MG63 (cell line): ENCODE data around the gene MRPL16. TPM values are rescaled to one million over a fixed set of nuclear protein-coding genes. Genes with fewer than 3 reads are reported as not detected.
"Not testable (repeated sequence)": the region's sequence is repeated elsewhere in the genome, so short reads cannot be mapped to it uniquely, and the experiment has no call there.

ENCODE experiments used
- DNase-seq: peaks from one replicate; pipeline ENCODE4 v3.0.0-alpha.2; 2020
- H3K27me3 ChIP-seq: fragments of 250-450 bp; sonication (Bioruptor Pico); 2 replicates; pipeline ENCODE4 v1.5.1; 2020; ENCODE audit warnings: mild to moderate bottlenecking, moderate library complexity
- H3K36me3 ChIP-seq: fragments of 250-450 bp; sonication (Bioruptor Pico); 2 replicates; pipeline ENCODE4 v1.5.1; 2020; ENCODE audit warnings: mild to moderate bottlenecking, moderate library complexity
- H3K4me3 ChIP-seq: fragments of 250-450 bp; sonication (Bioruptor Pico); 2 replicates; pipeline ENCODE4 v1.5.1; 2020; ENCODE audit warnings: mild to moderate bottlenecking, moderate library complexity
- H3K9me3 ChIP-seq: fragments of 250-450 bp; sonication (Bioruptor Pico); 2 replicates; pipeline ENCODE4 v1.5.1; 2020; ENCODE audit warnings: mild to moderate bottlenecking, moderate library complexity
- total RNA-seq: library from RNA; depleted of rRNA; stranded (reverse); fragments of >200 nt; shearing (Covaris generic); gene quantifications from 2 replicates; pipeline ENCODE4 v1.2.3, GENCODE V29; 2014; ENCODE audit warnings: low replicate concordance

Gene MRPL16
- total RNA-seq, 1 experiment from 2014 or later: 71.5 TPM

DNA sequence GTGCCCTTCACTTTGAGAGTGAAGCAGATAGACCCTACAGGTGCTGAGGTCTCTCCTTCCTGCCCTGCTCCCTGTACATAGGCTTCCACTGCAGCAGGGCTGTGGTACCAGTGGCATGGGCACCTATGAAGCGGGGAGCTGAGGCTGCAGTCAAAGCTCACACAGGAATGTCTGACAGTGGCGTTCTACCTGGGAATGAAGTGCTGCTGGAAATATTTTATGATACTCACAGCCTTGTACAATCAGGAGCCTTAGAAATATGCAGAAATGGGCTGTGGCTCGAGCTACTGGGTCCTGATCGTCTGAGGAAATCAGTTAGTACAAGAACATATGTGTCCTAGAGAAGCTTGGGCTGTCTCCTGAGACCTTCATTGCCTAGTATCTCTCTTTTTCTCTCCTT lies 24.8 kb downstream of the MRPL16 start:
- DNase-seq: no peak
- no peaks in the 10 kb centered on the region; the same call in 1 of the 2 replicates for H3K36me3 ChIP-seq
- H3K27me3 ChIP-seq: no peaks in the 10 kb centered on the region
- no peak overlapping the region for H3K4me3 ChIP-seq
- H3K9me3 ChIP-seq: no peaks in the 10 kb centered on the region

DNA sequence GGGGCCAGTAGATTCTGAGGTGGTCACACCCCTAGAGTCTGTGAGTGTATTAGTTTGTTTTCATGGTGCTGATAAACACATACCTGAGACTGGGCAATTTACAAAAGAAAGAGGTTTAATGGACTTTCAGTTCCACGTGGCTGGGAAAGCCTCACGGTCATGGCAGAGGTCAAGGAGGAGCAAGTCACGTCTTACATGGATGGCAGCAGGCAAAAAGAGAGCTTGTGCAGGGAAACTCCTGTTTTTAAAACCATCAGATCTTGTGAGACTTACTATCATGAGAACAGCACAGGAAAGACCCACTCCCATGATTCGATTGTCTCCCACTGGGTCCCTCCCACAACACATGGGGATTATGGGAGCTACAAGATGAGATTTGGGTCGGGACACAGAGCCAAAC lies 26.1 kb downstream of the MRPL16 start:
- H3K4me3 ChIP-seq, H3K27me3 ChIP-seq, H3K36me3 ChIP-seq, H3K9me3 ChIP-seq, DNase-seq: not testable (repeated sequence)

DNA sequence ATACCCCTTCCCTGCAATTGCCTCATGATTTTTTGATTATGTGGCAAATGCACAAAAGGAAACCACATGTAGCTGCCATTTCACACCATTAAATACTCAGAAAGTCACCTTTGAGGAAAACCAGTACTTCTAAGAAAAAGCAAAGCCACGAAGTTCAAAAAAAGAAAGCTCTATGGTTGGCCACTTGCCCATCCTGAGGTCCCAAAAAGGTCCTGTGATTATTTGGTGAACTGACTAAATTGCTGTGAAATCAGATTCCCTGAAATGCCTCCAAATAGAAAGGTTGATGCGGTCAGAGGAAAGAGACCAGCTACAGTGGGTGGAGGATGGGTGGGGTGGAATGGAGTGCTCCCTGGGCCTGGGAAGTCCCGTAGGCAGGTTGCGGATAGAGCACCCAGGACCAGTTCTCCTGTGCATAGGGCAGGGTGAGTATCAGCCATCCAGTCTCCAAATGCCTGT lies 26.9 kb downstream of the MRPL16 start:
- Histone ChIP-seq H3K36me3 (no peaks in the 10 kb centered on the region), H3K9me3 (no peaks in the 10 kb centered on the region), H3K27me3 (no peaks in the 10 kb centered on the region), H3K4me3 (no peak overlapping the region)
- DNase-seq: no peak

DNA sequence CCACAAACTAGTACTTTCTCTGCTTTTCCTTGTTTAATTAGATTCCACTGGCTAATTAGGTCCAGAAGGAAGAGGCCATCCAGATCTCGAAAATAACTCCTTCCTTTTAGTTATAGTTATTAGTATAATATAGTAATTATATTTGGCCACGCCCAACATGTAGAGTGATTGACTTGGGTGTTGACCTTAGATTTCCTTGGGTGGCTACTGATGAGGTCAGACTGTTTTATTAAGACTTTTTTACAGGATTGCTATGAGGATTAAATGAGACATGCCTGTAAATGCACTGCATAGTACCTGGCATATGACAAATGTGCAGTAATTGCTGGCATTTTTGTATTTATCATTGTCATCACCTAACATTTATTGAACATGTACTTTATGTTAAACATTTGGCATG lies 28.5 kb downstream of the MRPL16 start:
- H3K4me3 ChIP-seq: no peak overlapping the region
- DNase-seq: no peak
- H3K9me3 ChIP-seq: no peaks in the 10 kb centered on the region
- H3K36me3 ChIP-seq: peaks cover 3% of the 10 kb centered on the region; the same call in 1 of the 2 replicates
- no peaks in the 10 kb centered on the region for H3K27me3 ChIP-seq

DNA sequence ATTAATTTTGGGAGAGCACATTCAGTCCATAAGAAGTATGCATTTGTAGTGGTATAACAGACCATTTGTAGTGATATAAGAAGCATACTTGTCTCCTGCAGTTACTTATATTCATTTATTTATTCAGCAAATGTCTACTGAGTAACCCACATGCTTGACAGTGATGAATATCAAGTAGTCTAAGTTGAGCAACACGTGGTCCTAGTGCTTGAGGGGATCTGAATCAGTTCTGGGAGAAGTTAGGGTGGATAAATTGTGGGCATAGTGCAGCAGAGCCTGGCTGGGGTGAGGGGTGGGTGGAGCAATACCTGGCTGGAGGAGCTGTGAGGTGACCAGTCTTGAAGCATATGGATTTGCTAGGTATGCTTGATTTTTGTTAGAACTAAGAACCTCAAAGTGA lies 31.1 kb downstream of the MRPL16 start:
- no peak for DNase-seq

DNA sequence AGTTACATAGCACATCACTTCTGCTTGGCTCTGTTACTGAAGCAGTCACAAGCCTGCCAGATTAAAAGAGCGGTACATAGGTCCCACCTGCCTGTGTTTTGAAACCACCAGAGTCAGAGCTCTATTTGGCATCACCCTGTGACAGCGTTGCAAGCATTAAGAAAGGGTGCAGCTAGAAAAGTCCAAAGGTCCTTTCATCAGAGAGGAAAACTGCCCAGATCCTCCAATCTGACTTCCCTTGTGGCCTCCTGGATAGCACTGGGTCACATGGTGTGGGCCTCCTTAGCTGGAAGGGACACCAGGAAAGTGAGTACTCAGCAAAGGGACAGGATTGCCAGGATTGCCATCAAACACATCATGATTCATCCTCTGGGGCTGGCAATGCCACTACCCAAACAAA lies 32.5 kb downstream of the MRPL16 start:
- no peak overlapping the region for H3K4me3 ChIP-seq
- H3K36me3 ChIP-seq: peaks cover 9% of the 10 kb centered on the region
- DNase-seq: no peak
- H3K27me3 ChIP-seq: no peaks in the 10 kb centered on the region
- H3K9me3 ChIP-seq: no peaks in the 10 kb centered on the region

More for the DNA sequence above, 31.1 kb downstream of the MRPL16 start:
- no peaks in the 10 kb centered on the region for H3K27me3 ChIP-seq
- H3K36me3 ChIP-seq: peaks cover 9% of the 10 kb centered on the region; the same call in 1 of the 2 replicates
- no peaks in the 10 kb centered on the region for H3K9me3 ChIP-seq
- no peak overlapping the region for H3K4me3 ChIP-seq

DNA sequence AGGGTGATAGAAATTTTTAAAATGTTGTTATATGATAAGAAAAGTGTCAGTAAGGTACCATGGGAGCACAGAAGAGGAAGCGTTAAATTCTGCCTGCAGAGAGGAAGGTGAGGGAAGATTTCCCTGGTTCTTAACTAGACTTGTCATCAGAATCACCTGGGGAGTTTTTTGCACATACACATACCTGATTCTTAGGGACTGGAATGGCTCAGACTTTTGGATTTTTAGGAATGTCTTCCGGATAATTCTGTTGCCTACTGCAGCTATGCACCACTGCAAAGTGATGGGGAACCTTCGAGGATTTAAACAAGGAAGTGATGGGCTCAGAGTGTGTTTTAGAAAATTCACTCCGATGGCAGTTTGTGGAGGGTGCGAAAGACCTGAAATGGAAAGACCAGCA lies 33.5 kb downstream of the MRPL16 start:
- Histone ChIP-seq H3K9me3 (no peaks in the 10 kb centered on the region), H3K27me3 (no peaks in the 10 kb centered on the region), H3K36me3 (peaks cover 9% of the 10 kb centered on the region), H3K4me3 (no peak overlapping the region)
- DNase-seq: no peak

DNA sequence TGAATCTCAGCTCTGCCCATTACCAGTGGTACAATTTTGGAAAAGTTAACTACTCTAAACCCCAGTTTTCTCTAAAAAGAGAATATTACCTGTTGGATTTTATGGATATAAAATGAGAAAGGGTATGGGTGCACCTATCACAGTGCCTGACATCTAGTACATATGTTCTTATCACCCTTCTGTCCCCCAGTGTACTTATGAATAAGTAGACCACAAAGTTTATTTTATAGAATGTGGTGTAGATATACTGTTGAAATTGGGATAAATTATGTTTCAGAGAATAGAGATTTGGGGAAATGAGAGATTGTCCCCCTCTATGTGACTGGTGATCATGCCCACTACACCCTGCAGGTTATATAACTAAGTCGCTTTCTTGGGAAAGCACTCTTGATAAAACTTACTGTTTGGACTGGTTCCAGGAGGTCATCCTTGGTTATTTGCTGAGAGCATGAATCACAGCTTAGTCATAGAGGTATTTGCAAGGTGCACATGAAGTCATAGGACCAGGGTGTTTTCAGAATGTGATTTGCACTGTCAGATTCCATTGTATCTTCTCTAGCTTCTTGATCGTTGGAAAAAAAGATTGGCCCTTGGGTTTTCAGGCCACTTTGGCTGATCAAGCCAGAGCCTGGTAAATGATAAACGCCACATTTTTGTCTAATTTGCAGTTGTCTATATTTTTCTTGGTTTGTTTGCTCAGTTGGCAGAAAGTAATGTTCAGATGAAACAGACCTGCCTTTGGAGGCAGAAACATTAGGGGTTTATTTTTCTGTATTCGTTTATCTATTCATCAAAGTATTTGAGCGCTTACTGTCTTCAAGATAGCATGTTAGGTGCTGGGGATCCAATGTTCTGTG lies 34.1 kb downstream of the MRPL16 start:
- H3K4me3 ChIP-seq: no peak overlapping the region
- no peaks in the 10 kb centered on the region for H3K27me3 ChIP-seq
- H3K9me3 ChIP-seq: no peaks in the 10 kb centered on the region
- no peak for DNase-seq
- H3K36me3 ChIP-seq: peaks cover 9% of the 10 kb centered on the region

DNA sequence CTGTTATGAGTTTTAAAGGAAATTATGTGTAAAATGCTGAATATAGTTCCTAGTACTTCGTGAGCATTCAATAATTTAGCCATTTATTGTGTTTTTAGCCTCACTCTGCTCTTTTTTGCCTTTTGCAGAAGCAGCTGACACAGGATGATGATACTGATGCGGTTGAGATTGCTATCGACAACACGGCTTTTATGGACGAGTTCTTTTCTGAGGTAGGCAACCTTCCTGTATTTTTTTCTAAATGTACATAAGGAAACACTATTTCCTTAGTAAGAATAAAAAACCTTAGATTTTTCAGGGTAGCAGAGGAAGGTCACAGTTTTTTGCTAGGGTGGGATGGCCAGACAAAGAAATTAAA lies 37.5 kb downstream of the MRPL16 start:
- no peaks in the 10 kb centered on the region for H3K9me3 ChIP-seq
- DNase-seq: no peak
- H3K27me3 ChIP-seq: no peaks in the 10 kb centered on the region
- no peak overlapping the region for H3K4me3 ChIP-seq
- peaks cover 9% of the 10 kb centered on the region for H3K36me3 ChIP-seq

DNA sequence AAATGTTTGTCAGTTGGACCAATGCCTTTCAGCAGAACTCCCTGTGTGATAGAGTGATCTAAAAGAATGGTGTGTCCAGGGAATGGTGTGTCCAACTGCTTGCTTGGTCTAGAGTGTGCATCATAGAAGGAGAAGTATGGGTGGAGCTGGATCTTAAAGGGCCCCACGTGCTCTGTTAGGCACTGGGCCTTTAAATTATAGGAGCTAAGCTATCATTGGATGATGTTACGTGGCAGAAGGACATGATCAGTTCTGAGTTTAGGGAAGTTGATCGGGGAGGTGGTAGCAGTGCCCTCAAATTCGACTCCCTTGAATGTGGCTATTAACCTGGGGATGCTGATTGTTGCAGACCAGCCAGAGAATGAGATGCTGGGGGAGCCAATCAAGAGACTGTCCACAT lies 39.0 kb downstream of the MRPL16 start:
- Histone ChIP-seq H3K9me3 (no peaks in the 10 kb centered on the region), H3K36me3 (peaks cover 6% of the 10 kb centered on the region), H3K27me3 (no peaks in the 10 kb centered on the region), H3K4me3 (no peak overlapping the region)
- no peak for DNase-seq

DNA sequence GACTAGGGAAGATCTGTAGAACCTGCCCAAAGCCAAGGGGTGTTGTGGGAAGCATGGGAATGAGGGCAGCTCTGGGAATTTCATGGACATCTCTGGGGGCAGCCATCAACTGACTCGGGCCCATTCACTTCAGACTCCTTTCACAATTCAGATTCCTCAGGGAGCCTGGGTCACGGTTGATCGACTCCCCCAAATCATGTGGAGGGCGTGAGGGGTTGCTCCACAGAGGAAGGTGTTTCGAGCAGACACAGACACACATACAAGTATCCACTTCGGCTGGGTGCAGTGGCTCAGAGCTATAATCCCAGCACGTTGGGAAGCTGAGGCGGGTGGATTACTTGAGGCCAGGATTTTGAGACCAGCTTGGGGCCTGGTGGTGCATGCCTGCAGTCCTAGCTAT lies 39.7 kb downstream of the MRPL16 start:
- H3K9me3 ChIP-seq: no peaks in the 10 kb centered on the region
- peaks cover 6% of the 10 kb centered on the region for H3K36me3 ChIP-seq
- H3K4me3 ChIP-seq: no peak overlapping the region
- no peaks in the 10 kb centered on the region for H3K27me3 ChIP-seq
- no peak for DNase-seq

DNA sequence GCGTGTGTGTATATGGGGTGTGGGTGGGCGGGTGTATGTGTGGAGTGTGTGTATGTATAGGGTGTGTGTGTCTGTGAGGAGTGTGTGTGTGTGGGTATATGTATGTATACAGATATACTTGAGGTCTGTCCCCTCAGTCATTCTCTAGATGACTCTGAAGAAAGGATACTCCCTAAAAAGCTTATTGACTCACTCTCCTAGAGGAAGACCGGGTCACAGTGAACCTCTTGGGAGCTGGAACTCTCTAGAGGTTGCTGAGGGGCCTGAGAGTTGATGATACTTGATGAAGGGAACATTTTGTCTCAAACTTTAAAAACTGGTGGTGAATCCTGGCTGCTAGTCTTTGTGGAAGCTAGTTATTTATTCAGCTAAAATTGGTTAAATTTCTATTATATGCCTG lies 40.3 kb downstream of the MRPL16 start:
- DNase-seq: no peak
- Histone ChIP-seq H3K27me3 (no peaks in the 10 kb centered on the region), H3K9me3 (no peaks in the 10 kb centered on the region), H3K4me3 (no peak overlapping the region), H3K36me3 (peaks cover 6% of the 10 kb centered on the region)

DNA sequence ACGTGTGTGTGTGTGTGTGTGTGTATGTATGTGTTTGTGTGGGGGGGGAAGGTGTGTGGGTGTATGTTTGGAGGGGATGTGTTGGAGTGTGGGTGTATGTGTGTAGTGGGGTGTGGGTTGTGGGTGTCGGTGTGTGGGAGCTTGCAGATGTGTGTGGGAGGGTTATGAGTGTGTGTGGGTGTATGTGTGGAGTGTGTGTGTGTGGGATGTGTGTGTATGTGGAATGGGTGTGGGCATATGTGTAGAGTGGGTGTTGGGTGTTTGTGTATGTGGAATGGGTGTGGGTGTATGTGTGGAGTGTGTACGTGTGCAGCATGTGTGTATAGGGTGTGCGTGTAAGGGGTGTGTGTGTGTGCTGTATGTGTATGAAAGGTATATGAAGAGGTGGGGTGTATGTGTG lies 40.8 kb downstream of the MRPL16 start:
- DNase-seq: no peak
- Histone ChIP-seq H3K36me3 (peaks cover 2% of the 10 kb centered on the region), H3K9me3 (no peaks in the 10 kb centered on the region), H3K4me3 (no peak overlapping the region), H3K27me3 (no peaks in the 10 kb centered on the region)

DNA sequence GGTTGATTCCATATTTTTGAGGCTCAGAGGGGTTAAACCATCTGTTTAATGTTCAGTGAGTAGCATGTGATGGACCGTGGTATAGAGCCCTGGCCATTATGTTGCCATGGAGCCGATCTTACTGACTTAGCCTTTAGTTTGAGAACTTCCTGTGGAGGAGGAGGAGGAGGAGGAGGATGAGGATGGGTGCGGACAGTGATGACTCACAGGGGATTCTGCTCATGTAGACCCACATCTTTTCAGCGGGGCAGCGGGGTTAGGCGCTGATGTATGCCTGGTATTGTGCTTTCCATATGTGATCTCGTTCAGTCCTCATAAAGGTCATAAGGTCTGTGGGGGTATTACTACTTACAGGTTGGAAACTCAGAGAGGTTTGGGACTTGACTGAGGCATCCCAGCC lies 41.5 kb downstream of the MRPL16 start:
- Histone ChIP-seq H3K27me3 (no peaks in the 10 kb centered on the region), H3K4me3 (no peak overlapping the region), H3K9me3 (no peaks in the 10 kb centered on the region), H3K36me3 (no peaks in the 10 kb centered on the region; the same call in 1 of the 2 replicates)
- DNase-seq: no peak

DNA sequence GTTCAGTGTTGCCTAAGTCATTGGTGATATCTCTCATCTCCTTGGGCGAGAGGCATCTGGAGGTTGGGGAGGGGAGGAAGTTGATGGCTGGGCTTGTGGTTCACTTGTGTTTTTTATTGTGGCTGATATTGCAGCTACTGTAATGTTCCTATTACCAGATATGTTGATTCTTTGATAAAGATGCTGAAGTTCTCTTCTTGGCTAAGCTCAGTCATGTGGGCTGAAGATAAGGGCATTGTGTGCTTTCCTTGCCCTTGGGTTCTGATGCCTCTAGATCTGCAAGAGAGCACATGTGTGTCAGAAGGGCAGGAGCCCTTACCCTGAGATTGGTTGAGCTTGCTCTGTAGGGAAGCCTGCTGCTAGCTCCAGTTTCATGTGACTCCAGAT lies 43.4 kb downstream of the MRPL16 start:
- H3K27me3 ChIP-seq: no peaks in the 10 kb centered on the region
- H3K9me3 ChIP-seq: no peaks in the 10 kb centered on the region
- H3K36me3 ChIP-seq: no peaks in the 10 kb centered on the region; the same call in 1 of the 2 replicates
- DNase-seq: no peak
- H3K4me3 ChIP-seq: no peak overlapping the region

DNA sequence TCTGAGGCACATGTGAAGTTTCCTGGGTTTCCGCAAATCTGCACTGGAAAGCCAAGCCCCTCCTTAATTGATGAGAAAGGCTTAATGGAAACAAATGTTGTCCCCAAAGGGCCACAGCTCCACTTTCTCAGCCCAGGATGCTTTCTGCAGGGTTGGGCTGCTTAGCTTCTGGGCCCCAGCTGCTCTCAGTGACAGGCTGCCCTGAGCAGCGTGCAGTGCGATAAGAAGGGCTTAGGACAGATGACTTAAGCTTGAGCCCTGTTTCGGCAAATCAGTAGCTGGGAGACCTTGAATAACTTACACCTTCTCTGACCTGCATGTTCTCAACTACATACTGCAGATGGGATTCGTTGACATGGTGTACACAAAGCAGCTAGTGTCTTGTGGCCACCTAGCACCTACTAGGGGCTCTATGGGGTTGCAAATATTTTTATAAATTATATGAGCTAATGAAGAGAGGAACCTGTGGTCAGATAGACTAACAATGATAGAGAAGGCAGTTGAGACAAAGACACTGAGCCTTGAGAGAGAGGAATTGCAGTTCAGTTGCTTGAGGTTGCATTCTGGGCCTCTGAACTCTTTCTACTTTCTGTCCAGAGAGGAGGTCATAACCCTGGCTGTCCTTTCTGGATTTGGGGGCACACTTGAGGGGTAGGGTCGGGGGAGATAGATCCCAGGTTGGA lies 43.9 kb downstream of the MRPL16 start:
- Histone ChIP-seq H3K4me3 (no peak overlapping the region), H3K27me3 (no peaks in the 10 kb centered on the region), H3K9me3 (no peaks in the 10 kb centered on the region), H3K36me3 (no peaks in the 10 kb centered on the region; the same call in 1 of the 2 replicates)
- DNase-seq: no peak

DNA sequence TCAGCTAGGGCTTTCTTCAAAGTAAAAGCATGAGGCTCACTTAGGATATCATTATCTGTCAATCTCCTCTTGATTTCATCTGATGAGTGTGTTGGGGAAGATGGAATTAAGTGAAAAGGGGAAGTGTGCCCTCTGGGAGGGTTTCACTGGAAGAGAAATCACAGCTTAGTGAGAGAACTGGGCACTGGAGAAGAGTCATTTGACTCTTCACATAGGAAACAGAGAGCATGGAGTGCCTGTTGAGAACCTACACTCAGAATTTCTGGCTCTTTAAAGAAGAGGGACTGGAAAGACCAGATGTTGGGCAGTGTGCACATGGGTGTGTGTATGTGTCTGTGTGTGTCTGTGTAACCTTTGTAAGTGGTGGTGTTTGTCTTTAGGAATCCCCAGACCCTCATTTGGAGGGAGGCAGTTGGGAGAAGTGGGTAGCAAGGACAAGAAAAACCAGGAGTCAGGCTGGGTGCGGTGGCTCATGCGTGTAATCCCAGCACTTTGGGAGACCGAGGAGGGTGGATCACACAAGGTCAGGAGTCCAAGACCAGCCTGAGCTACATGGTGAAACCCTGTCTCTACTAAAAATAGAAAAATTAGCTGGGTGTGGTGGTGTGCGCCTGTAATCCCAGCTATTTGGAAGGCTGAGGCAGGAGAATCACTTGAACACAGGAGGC lies 45.4 kb downstream of the MRPL16 start:
- Histone ChIP-seq H3K36me3 (no peaks in the 10 kb centered on the region; the same call in 1 of the 2 replicates), H3K27me3 (no peaks in the 10 kb centered on the region), H3K9me3 (no peaks in the 10 kb centered on the region), H3K4me3 (no peak overlapping the region)
- no peak for DNase-seq
